ENCODE measurements around the gene ARHGAP19. TPM values are rescaled to one million over a fixed set of nuclear protein-coding genes. Genes with fewer than 3 reads are reported as not detected.

The ARHGAP19 gene
- total and polyA plus RNA-seq, 2 of the 8 experiments (the other 6 are each of a cell fraction or from before 2014, with no cell fraction given) = 13.3 to 32.1 TPM

- Histone ChIP-seq H2BK15ac (ENCODE audit: low read length) (no peak overlapping the region), H4K91ac (replicated peaks; ENCODE audit: insufficient read length, low read length) (no peak overlapping the region), H3K79me2 (ENCODE audit: control insufficient read depth in 1 of 2, insufficient read depth in 2 of 2, low read length in 2 of 2) (no peaks in the 10 kb centered on the region), H3K23ac (ENCODE audit: insufficient read length) (no peak overlapping the region), H2BK12ac (ENCODE audit: low read depth, low read length) (no peak overlapping the region), H2AK5ac (ENCODE audit: low read depth, low read length) (no peak overlapping the region), H3K27me3 (replicated peaks in 1 of 4; ENCODE audit: control insufficient read depth in 3 of 4, extremely low read depth in 1 of 4, insufficient read depth in 3 of 4, low read length in 3 of 4) (peaks cover 10 to 30% (median 22%) of the 10 kb centered on the region in 4 experiments), H2BK120ac (replicated peaks; ENCODE audit: low read depth, low read length) (no peak overlapping the region), H2BK5ac (ENCODE audit: low read depth, low read length) (no peak overlapping the region), H3K4me3 (ENCODE audit: extremely low read depth in 1 of 4, insufficient read depth in 2 of 4, low read depth in 3 of 4, low read length in 4 of 4) (peak overlapping the region in 3 of 4 experiments; percentile 16 to 48 (median 27); a peak in 5 of 8 replicates), H3K56ac (replicated peaks; ENCODE audit: insufficient read length, low read depth, low read length) (no peak overlapping the region), H3K18ac (ENCODE audit: extremely low read depth, low read length) (no peak overlapping the region), H3K4me2 (ENCODE audit: insufficient read depth in 1 of 2, low read depth in 2 of 2, low read length in 2 of 2) (peak overlapping the region; percentile 22 to 56; a peak in 3 of 4 replicates), H3K9ac (replicated peaks in 1 of 4; ENCODE audit: extremely low read depth in 1 of 4, low read depth in 3 of 4, low read length in 3 of 4) (no peak overlapping the region), H4K20me1 (replicated peaks in 1 of 2; ENCODE audit: control insufficient read depth in 1 of 2, insufficient read depth in 2 of 2, low read length in 2 of 2) (no peaks in the 10 kb centered on the region), H3K4ac (replicated peaks; ENCODE audit: insufficient read length, low read depth, low read length) (no peak overlapping the region), H4K8ac (ENCODE audit: extremely low read depth, insufficient read depth, low read length) (no peak overlapping the region), H3K36me3 (ENCODE audit: control insufficient read depth in 2 of 4, insufficient read depth in 4 of 4, low read length in 3 of 4) (no peaks in the 10 kb centered on the region), H2AFZ (ENCODE audit: low read length) (peak overlapping the region; percentile 1; the same call in 1 of the 2 replicates), H3K14ac (ENCODE audit: insufficient read length) (no peak overlapping the region), H2BK20ac (ENCODE audit: low read length) (no peak overlapping the region), H3K27ac (ENCODE audit: low read depth, low read length) (no peak overlapping the region), H3K23me2 (ENCODE audit: low read depth, low read length) (peaks cover 3% of the 10 kb centered on the region; the same call in 1 of the 2 replicates), H3K4me1 (replicated peaks in 1 of 4; ENCODE audit: control insufficient read depth in 3 of 4, insufficient read depth in 4 of 4, low read length in 3 of 4) (peaks cover under 1 to 3% (median 2%) of the 10 kb centered on the region in 4 experiments; a peak in 6 of 7 replicates), H3K79me1 (ENCODE audit: low read depth, low read length) (no peaks in the 10 kb centered on the region), H3K9me3 (ENCODE audit: insufficient read depth in 2 of 2, low read depth in 1 of 2, low read length in 1 of 2) (no peaks in the 10 kb centered on the region), H4K5ac (ENCODE audit: insufficient read length, low read depth, low read length) (no peak overlapping the region)
- POLR2A ChIA-PET (ENCODE audit: partially characterized antibody) = interaction anchor here (1.0 kb wide), 1 partner anchor 18 kb away, joined by 4 read pairs; no protein-coding TSS in a partner anchor
- FAIRE-seq (no peak), DNase-seq (ENCODE audit: low read depth in 1 of 2, low spot score in 2 of 2) (peak; percentile 31 to 87)
- WGBS, 2 experiments (ENCODE audit: extremely low coverage in 1 of 2, insufficient coverage in 1 of 2, insufficient read length in 1 of 2, insufficient replicate concordance in 2 of 2, low coverage in 1 of 2, low lambda C conversion rate in 2 of 2, missing lambda C conversion rate in 1 of 2) = 21% methylated on average over 25 of the region's 26 CpGs; no CpG with 5 or more reads in 1 of the 2 experiments
- CTCF ChIA-PET (ENCODE audit: partially characterized antibody) = interaction anchor here (0.7 to 20.0 kb wide), 33 partner anchors 9 to 1122 kb away, joined by 3 to 320 read pairs (median 4); no protein-coding TSS in a partner anchor
- no peak for TF ChIP-seq SAP30 (IDR thresholded peaks at IDR 0.05; ENCODE audit: insufficient read depth, insufficient replicate concordance, low read length)
- TF ChIP-seq EZH2 (IDR thresholded peaks at IDR 0.05; ENCODE audit: low read depth, low read length, severe bottlenecking) = no peak
- no peak for TF ChIP-seq SP4 (IDR thresholded peaks at IDR 0.05; ENCODE audit: low read length)
- TF ChIP-seq EP300 (IDR thresholded peaks at IDR 0.05; ENCODE audit: borderline replicate concordance in 1 of 2, low read depth in 2 of 2, low read length in 2 of 2) = no peak
- TF ChIP-seq EGR1 (IDR thresholded peaks at IDR 0.05; ENCODE audit: borderline replicate concordance, low read depth, low read length) = no peak
- no peak for TF ChIP-seq CREB1 (IDR thresholded peaks at IDR 0.05)
- no peak for TF ChIP-seq POLR2AphosphoS5 (IDR thresholded peaks at IDR 0.05; ENCODE audit: low read depth, low read length)
- no peak for TF ChIP-seq HDAC6 (IDR thresholded peaks at IDR 0.05; ENCODE audit: low read depth, low read length)
- no peak for TF ChIP-seq KDM5A (IDR thresholded peaks at IDR 0.05; ENCODE audit: low read length)
- no peak for TF ChIP-seq SIN3A (conservative IDR thresholded peaks at IDR 0.05 in 1 of 2, IDR thresholded peaks at IDR 0.05 in 1 of 2; ENCODE audit: low read depth in 1 of 2, low read length in 2 of 2)
- TF ChIP-seq FOSL1 (IDR thresholded peaks at IDR 0.05; ENCODE audit: insufficient read depth, low read depth, low read length) = no peak
- TF ChIP-seq CHD1 (IDR thresholded peaks at IDR 0.05; ENCODE audit: low read depth, low read length) = no peak
These were observed 112.6 kb downstream of the ARHGAP19 start for GRCh38 chr10:97179731-97180362.
